GM13977 (cell line): ENCODE measurements around the gene MSI2.

Source experiments
- DNase-seq: peaks from one replicate; pipeline ENCODE4 v3.0.0; 2012; ENCODE audit warnings: low spot score
- in situ Hi-C: fragments of 300-500 bp; cut with MboI; formaldehyde crosslinking; loops from one replicate; pipeline ENCODE4 v1.12.0; 2022; ENCODE audit warnings: low sequenced_read_pairs, low pct_unique_long_range_greater_than_20kb, mixed read lengths, inconsistent platforms; ENCODE audit not compliant: unreplicated experiment
- TF ChIP-seq, protein P1 (sequence below): IDR thresholded peaks from 2 replicates; pipeline ENCODE4 v1.5.1; 2012; ENCODE audit warnings: mild to moderate bottlenecking, control low read depth; ENCODE audit not compliant: insufficient read depth; ENCODE audit errors: extremely low read depth, missing control alignments

MSI2 gene

GRCh38 chr17:57391857-57392471, 135.6 kb downstream of the MSI2 start:
- TF ChIP-seq, protein P1, sequence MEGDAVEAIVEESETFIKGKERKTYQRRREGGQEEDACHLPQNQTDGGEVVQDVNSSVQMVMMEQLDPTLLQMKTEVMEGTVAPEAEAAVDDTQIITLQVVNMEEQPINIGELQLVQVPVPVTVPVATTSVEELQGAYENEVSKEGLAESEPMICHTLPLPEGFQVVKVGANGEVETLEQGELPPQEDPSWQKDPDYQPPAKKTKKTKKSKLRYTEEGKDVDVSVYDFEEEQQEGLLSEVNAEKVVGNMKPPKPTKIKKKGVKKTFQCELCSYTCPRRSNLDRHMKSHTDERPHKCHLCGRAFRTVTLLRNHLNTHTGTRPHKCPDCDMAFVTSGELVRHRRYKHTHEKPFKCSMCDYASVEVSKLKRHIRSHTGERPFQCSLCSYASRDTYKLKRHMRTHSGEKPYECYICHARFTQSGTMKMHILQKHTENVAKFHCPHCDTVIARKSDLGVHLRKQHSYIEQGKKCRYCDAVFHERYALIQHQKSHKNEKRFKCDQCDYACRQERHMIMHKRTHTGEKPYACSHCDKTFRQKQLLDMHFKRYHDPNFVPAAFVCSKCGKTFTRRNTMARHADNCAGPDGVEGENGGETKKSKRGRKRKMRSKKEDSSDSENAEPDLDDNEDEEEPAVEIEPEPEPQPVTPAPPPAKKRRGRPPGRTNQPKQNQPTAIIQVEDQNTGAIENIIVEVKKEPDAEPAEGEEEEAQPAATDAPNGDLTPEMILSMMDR, result no peak
- no peak for DNase-seq
- in situ Hi-C loops, result no loop called here

DNA sequence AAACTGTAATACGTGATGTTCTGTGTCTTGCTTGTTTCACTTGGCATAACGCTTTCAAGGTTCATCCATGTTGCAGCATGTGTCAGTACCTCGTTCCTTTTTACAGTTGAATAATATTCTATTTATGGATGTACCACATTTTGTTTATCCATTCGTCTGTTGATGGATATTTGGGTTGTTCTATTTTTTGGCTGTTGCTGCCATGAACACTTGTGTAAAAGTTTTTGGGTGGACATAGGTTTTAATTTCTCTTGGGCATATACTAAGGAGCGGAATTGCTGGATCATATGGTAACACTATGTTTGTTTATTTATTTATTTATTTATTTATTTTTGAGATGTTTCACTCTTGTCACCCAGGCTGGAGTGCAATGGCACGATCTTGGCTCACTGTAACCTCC, 137.0 kb downstream of the MSI2 start:
- no peak for DNase-seq
- TF ChIP-seq, protein P1, result no peak
- in situ Hi-C loops, result no loop called here

DNA sequence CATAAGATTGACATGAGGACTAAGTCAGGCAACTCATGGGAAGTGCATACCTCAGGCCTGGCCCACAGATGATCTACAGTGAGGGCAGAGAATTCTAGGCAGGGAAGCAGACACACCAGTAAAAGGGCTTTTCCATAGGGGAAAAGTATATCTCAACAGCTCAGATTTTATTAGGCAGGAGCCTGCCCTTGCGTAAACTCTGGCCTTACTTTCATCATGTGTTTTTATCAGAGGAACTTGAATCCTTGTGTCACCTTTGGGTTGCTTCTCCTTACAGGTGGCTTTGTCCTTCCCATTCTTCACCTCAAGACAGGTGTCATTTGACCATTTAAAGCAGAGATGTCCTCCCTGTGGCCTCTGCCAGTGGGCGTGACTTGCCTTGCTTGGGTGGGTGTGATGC, 138.1 kb downstream of the MSI2 start:
- TF ChIP-seq, protein P1, result no peak

DNA sequence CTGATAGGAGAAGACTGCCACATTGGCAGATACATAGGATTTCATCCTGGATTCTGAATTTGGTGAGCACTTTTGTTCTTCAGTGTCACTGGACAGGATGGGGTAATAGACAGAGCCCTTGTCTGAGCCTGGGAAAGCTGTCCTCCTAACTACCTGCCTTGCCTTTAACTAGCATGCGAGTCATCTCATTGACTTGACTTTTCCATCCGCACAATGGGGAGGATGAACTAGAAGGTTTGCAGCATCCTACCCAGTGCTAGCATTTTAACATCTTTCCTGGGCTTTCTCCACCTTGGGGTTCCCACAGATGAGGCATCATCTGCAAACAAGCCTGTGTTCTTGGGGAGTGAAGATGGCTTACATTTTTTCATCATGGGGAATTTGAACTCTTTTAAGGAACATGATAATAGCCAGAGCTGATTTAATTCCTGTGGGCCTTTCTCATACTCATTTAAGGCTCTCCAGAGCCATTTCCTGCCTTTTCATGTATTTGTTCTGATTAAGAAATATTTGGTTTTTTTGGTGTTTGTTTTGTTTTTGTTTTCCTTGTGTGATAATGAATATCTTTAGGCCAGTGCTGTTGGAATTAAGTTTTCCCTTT, 139.5 kb downstream of the MSI2 start:
- TF ChIP-seq, protein P1, result no peak
- DNase-seq, result no peak
- in situ Hi-C loops, result no loop called here

More for the DNA sequence above, 138.1 kb downstream of the MSI2 start:
- DNase-seq, result no peak
- in situ Hi-C loops, result no loop called here

DNA sequence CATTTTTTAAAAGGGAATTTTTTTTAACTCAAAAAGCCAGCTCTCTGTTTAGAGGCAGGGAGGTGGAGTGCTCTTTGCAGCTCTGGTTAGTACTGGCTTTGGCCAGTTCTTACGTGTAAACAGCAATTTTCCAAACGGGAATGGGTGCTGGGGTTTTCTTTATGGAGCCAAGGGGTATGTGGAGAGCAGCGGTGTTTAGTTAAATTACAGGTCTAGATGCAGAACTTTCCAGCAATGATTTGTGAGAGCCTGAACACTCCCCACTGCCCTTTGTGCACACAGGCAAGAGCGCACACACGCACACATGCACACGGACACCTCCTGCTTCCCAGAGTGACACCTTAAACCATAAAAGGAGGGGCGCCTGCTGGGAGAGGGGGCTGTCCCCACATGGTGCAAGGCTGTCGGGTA, 140.2 kb downstream of the MSI2 start:
- DNase-seq, result no peak
- in situ Hi-C loops, result no loop called here
- TF ChIP-seq, protein P1, result no peak

DNA sequence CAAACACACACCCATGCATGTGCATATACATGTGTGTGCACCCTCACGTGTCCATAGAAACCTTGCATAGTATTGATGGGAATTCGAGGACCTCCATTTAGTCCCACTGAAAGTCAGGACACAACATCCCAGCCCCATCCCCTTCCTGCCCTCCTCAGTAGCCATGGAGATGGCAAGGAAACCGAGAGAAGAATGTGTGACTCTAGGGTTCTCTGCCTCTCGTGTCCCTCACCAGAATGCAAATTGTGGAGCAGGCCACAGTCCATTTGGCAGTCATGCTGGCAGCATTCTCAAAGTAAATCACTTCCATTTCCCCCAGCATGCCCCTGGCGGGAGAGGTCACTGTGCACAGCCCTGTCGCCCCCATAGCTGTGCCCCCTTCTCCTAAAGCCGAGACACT, 141.1 kb downstream of the MSI2 start:
- TF ChIP-seq, protein P1, result no peak
- in situ Hi-C loops, result no loop called here
- DNase-seq, result no peak

DNA sequence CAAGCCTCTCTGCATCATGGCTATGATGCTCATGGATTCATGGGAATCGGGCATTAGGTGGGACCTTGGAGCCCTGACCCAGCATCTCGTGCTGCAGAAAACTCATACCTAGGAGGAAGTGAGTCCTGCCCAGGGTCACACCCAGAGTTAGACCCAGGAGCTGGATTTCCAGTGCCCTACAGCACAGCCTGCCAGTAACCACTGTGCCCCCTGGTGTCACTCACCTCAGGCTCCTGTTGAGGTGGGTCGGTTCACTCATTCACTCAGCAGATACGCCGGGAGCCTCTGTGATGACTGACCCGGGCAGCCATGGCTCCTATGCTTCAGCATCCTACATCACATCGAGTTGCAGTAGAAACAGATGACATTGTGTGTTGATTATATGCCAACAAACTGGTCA, 143.4 kb downstream of the MSI2 start:
- TF ChIP-seq, protein P1, result no peak
- DNase-seq, result no peak
- in situ Hi-C loops, result no loop called here
